ENCODE measurements around the gene ABCC9.

The ABCC9 gene

DNA sequence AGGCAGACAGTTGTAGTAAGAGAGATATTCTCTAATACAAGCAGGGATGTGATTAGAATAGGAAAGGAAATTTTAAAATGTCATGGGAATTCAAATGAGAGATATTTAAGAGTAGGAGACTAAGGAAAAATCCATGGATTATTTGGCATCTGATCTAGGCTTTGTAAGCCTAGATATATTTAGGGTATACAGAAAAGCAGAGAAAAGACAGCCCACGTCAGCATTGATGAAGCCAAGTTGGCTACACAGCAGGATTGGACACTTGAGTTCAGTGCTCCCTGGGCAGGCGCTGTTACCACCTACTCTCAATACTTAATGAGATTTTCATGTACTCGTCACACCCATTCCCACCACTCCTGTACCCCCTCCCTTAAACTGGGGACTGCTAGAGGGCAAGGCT, 165.1 kb downstream of the ABCC9 start:
- no peak for DNase-seq (ENCODE audit: low read depth in 1 of 2, low spot score in 1 of 2)

DNA sequence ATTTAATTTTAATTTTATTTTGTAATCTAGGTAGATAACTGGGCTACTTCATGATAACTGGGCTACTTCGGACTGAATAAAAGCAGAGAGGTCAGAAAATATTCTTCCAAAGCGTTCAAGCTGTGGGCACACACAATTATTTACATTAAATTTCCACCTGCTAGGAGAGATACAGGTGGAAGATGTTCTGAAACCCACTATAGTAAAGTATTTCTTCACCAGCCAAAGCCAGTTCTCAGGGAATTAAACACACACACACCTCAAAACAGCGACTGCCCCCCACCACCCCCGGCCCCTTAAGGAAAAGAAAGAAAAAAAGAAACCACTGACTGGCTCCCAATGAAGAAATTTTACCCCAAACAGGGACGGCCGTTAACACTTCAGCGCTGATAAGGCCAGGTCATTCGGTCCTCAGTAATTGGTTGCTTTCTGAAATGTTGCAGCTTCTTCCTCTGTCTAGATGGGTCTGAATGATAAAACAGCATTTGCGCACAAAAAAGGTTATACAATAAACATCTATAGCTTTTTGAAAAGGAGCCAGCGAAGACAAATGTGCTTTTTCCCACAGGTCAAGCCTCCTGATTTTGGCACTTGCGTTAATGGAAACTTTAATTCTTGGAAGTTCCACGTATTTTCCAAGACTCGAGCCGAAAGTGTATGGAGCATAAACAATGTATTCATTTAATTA, 165.9 kb downstream of the ABCC9 start:
- DNase-seq (ENCODE audit: low read depth in 1 of 2, low spot score in 1 of 2): no peak

GRCh38 chr12:21774358-21775132, 166.7 kb downstream of the ABCC9 start, which contains the start of gene KCNJ8:
TSS of gene KCNJ8 (minus strand) at chr12:21774706. CDS start at chr12:21773616, 1,090 bp downstream.
- no peak for DNase-seq (ENCODE audit: low read depth in 1 of 2, low spot score in 1 of 2)

DNA sequence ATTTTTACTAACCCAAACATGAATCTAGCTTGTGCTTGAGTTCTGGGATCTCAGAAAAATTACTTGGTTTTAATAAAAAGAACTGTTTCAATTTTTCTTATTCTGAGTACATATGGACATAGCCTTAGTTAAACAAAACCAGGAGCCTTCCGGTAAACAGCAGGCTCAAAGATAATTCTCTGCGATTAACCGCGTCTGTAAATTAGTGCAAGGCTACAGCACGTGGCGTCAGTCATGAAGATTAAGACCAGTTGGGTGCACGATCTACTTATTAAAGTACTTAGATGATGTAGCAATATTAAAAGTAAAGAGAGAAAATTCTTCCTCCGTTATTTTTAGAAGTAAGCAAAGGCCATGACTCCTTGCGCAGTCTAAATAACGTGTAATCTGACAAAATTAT, 167.4 kb downstream of the ABCC9 start:
- DNase-seq (ENCODE audit: low read depth in 1 of 2, low spot score in 1 of 2): no peak

DNA sequence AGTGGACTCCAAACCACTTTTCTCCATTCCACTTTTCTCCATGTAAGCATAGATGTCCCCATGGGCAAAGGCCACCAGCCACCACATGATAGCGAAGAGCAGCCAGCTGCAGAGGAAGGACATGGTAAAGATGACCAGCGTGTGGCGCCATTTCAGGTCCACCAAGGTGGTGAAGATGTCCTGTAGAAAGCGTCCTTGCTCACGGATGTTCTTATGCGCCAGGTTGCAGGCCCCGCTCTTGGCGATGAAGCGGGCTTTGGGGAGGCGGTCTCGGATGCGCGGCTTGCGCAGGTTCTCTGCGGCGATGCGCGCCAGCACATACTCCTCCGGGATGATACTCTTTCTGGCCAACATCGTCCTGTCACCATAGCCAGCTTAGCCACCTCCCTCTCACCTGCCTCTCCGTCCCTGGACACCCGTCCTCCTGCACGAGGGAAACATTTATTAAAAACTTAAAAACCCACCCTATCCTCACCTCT, 167.9 kb downstream of the ABCC9 start:
- DNase-seq (ENCODE audit: low read depth in 1 of 2, low spot score in 1 of 2): no peak

DNA sequence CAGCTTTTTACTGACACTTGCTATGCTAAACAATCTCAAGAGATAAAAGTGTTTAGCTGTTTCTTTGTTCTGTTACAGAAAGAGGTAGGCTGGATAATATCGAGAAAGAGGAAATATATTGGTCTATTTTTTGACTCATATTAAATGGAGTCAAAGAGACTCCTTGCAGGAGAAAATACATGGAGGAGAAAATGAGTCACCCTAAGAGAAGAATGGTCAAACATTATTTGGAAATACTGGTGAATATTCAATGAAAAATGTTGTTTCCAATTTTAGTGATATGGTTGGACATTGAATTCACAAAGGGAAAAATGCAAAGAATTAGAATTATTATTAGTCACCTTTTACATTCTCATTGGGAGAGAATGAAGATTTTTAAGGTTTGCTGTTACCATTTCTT, 169.9 kb downstream of the ABCC9 start:
- DNase-seq (ENCODE audit: low read depth in 1 of 2, low spot score in 1 of 2): no peak

DNA sequence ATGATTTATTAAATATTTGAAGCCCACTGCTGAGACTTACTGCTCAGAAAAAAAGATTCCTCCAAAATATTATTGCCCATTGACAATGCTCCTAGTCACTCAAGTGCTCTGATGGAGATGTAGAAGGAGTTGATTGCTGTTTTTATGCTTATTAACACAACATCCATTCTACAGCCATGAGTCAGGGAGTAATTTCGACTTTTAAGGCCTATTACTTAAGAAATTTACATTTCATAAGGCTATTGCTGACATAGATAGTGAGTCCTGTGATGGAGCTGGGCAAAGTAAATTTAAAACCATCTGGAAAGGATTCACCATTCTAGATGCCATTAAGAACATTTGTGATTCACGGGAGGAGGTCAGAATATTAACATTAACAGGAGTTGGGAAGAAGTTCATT, 171.9 kb downstream of the ABCC9 start:
- no peak for DNase-seq (ENCODE audit: low read depth in 1 of 2, low spot score in 1 of 2)

GRCh38 chr12:21766403-21766802, 174.8 kb downstream of the ABCC9 start:
- no peak for DNase-seq (ENCODE audit: low read depth in 1 of 2, low spot score in 1 of 2)

- DNase-seq (ENCODE audit: low read depth in 1 of 2, low spot score in 1 of 2): no peak
Observed at GRCh38 chr12:21764950-21765349, 176.3 kb downstream of the ABCC9 start.

- no peak for DNase-seq (ENCODE audit: low read depth in 1 of 2, low spot score in 1 of 2)
Observed at GRCh38 chr12:21764065-21764464, 177.2 kb downstream of the ABCC9 start.

DNA sequence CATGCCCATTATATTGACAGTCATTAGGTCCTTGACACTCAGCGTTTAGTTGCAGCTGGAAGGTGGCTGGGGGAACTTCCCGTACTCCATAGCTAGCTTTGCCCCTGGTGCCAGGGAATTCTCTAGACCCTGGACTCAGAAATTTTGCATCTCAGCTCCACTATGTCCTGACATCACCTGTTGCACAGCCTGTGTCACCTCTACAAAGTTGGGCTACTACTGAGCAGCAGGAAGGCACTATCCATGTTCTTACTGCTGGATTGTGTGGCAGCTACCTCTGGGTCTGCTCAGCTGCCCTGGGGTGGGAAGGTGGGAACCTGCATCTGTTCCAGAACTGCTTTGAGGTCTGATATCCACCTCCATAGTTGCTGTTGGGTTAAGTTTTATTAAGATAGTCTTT, 177.7 kb downstream of the ABCC9 start:
- DNase-seq (ENCODE audit: low read depth in 1 of 2, low spot score in 1 of 2): no peak

GRCh38 chr12:21759737-21760136, 181.5 kb downstream of the ABCC9 start:
- DNase-seq (ENCODE audit: low read depth in 1 of 2, low spot score in 1 of 2): no peak

DNA sequence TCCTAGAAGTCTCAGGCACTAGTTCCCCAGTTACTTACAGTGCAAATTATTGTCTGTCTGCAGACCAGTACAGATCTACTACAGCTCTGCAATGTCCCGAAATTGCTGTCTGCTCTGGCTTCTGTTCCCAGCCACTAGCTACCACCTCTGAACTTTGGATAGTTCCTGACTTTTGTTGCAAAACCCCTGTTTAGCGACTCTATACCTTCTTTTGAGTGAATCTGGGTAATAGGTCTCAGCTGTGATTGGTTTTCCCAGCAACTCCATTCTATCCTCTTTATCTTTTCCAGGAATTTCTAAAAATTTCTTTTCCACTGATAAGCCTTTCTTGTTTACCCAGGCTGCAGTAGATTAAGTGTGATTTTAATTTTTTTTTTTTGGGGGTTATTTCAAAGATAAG, 183.5 kb downstream of the ABCC9 start:
- DNase-seq (ENCODE audit: low read depth in 1 of 2, low spot score in 1 of 2): no peak

GRCh38 chr12:21756699-21757098, 184.5 kb downstream of the ABCC9 start:
- no peak for DNase-seq (ENCODE audit: low read depth in 1 of 2, low spot score in 1 of 2)

DNA sequence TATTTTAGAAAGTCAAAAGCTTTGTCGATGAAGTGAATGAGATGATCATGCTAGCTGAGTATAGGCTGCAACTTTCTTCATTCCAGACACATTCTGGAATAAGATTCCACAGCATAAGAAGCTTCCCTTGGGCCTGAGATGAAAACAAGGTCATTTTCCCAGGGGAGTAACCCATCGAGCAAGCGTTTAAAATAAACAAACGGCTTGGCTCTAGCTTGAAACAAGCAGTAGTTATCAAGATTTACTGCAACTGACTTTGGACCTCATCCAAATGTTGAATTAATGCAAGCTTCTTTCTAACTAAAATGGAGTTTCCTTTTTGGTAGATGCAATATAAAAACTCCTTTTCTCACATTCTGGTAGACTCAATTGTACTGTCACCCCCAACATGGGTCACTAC, 189.7 kb downstream of the ABCC9 start:
- no peak for DNase-seq (ENCODE audit: low read depth in 1 of 2, low spot score in 1 of 2)
